HepG2 (cell line): ENCODE results near the gene HMCN2. TPM values are rescaled to one million over a fixed set of nuclear protein-coding genes. Genes with fewer than 3 reads are reported as not detected.

Source experiments
- ATAC-seq: fragments of 200-7000 bp; cut with Tn5 transposase; 3 replicates; pipeline ENCODE4 v1.9.1; 2020; ENCODE audit warnings: mild to moderate bottlenecking, moderate library complexity
- BruUV-seq: library from RNA; stranded (reverse); fragments of 400-500 nt; replicated peaks from 2 replicates; lab custom pipeline; 2021; lab: Mats Ljungman, UMichigan
- CTCF ChIA-PET: fragments of 300-600 bp; formaldehyde crosslinking; extraction: SDS; loops from one replicate; lab custom pipeline; 2021; ENCODE audit warnings: low total read pairs, inconsistent platforms, low intra/inter-chr PET ratio; lab: Yijun Ruan, JAX
- POLR2A ChIA-PET: fragments of 350-600 bp; sonication (Branson Sonifier 250); formaldehyde crosslinking; loops from one replicate; lab custom pipeline; 2020; ENCODE audit warnings: antibody characterized with exemption, inconsistent platforms; lab: Yijun Ruan, JAX
- DNase-seq: peaks from one replicate; pipeline ENCODE4 v3.0.0-alpha.2; 2015; ENCODE audit warnings: low spot score
- FAIRE-seq: peaks from 3 replicates; lab custom pipeline; 2011; peaks lifted over from hg19 to GRCh38; lab: Jason Lieb, UNC
- H2AFZ ChIP-seq: one replicate; pipeline ENCODE4 v1.6.1; 2011; ENCODE audit warnings: low read length, inconsistent platforms
- H3K27ac ChIP-seq: fragments of 300-600 bp; 3 replicates; pipeline ENCODE4 v1.8.0; 2011; ENCODE audit warnings: mixed run types, mild to moderate bottlenecking, mixed read lengths, low read length, inconsistent platforms; ENCODE audit not compliant: insufficient read depth; ENCODE audit errors: extremely low read length
- H3K27me3 ChIP-seq, 2 experiments: fragments of 200-600 bp in 1 of 2; 2 replicates in 1 of 2; 3 replicates in 1 of 2; pipeline versions ENCODE4 v1.6.0 to v1.8.0; 2011; ENCODE audit warnings: low read length in 2 of 2, mild to moderate bottlenecking in 2 of 2, moderate library complexity in 2 of 2, inconsistent platforms in 1 of 2; ENCODE audit not compliant: insufficient read depth in 2 of 2, control insufficient read depth in 1 of 2
- H3K36me3 ChIP-seq, 2 experiments: fragments of 200-600 bp in 1 of 2; replicated peaks in 1 of 2; 2 replicates in 1 of 2; 3 replicates in 1 of 2; pipeline versions ENCODE4 v1.5.1 to v1.8.0; 2011; ENCODE audit warnings: low read length in 2 of 2, inconsistent platforms in 1 of 2; ENCODE audit not compliant: insufficient read depth in 2 of 2, control insufficient read depth in 1 of 2
- H3K4me1 ChIP-seq: 2 replicates; pipeline ENCODE4 v1.5.1; 2012; ENCODE audit warnings: low read length, inconsistent platforms; ENCODE audit not compliant: insufficient read depth
- H3K4me2 ChIP-seq: 2 replicates; pipeline ENCODE4 v1.6.0; 2011; ENCODE audit warnings: low read depth, low read length, inconsistent platforms
- H3K4me3 ChIP-seq, 3 experiments: fragments of 200-600 bp in 1 of 3; sonication (generic), shearing (Covaris generic) in 1 of 3; replicated peaks in 1 of 3; 2 replicates each; pipeline ENCODE4 v1.5.1; 2011 to 2016; ENCODE audit warnings: low read length in 3 of 3, inconsistent platforms in 2 of 3, low read depth in 2 of 3, mild to moderate bottlenecking in 2 of 3, control low read depth in 1 of 3, mixed read lengths in 1 of 3; ENCODE audit not compliant: insufficient read depth in 1 of 3
- H3K79me2 ChIP-seq: one replicate; pipeline ENCODE4 v1.6.1; 2011; ENCODE audit warnings: low read length, inconsistent platforms; ENCODE audit not compliant: insufficient read depth
- H3K9ac ChIP-seq: 2 replicates; pipeline ENCODE4 v1.6.0; 2011; ENCODE audit warnings: mild to moderate bottlenecking, low read depth, low read length, inconsistent platforms; ENCODE audit not compliant: insufficient read depth
- H3K9me3 ChIP-seq: 2 replicates; pipeline ENCODE4 v1.5.1; 2012; ENCODE audit warnings: mild to moderate bottlenecking, low read length
- H4K20me1 ChIP-seq: 2 replicates; pipeline ENCODE4 v1.6.0; 2011; ENCODE audit warnings: inconsistent platforms, mild to moderate bottlenecking, low read length, moderate library complexity; ENCODE audit not compliant: insufficient read depth
- HNF4G ChIP-seq, 2 experiments: sonication (generic) in 1 of 2; formaldehyde crosslinking in 1 of 2; IDR thresholded peaks; 2 replicates each; pipeline versions ENCODE4 v1.4.0 to v1.6.1; 2011 to 2020; ENCODE audit warnings: borderline replicate concordance in 2 of 2, low read depth in 2 of 2, mild to moderate bottlenecking in 2 of 2, low read length in 1 of 2, missing genetic modification reagents in 1 of 2, moderate library complexity in 1 of 2
- HNRNPL ChIP-seq: fragments of 200-400 bp; formaldehyde crosslinking; IDR thresholded peaks from 2 replicates; pipeline ENCODE4 v1.6.1; 2017; ENCODE audit warnings: mild to moderate bottlenecking, low read depth, low read length
- PHF21A ChIP-seq: sonication (generic); formaldehyde crosslinking; IDR thresholded peaks from 2 replicates; pipeline ENCODE4 v1.5.0; 2020; ENCODE audit warnings: mild to moderate bottlenecking, missing genetic modification reagents
- PRDM4 ChIP-seq: sonication (generic); formaldehyde crosslinking; IDR thresholded peaks from 2 replicates; pipeline ENCODE4 v1.9.0; 2021; ENCODE audit warnings: missing genetic modification reagents, borderline replicate concordance
- SYNCRIP ChIP-seq: fragments of 200-400 bp; formaldehyde crosslinking; IDR thresholded peaks from 2 replicates; pipeline ENCODE4 v1.6.1; 2018; ENCODE audit warnings: mild to moderate bottlenecking, low read depth, low read length; ENCODE audit not compliant: insufficient read depth
- TOE1 ChIP-seq: sonication (generic); formaldehyde crosslinking; IDR thresholded peaks from 2 replicates; pipeline ENCODE4 v1.4.0; 2020; ENCODE audit warnings: mild to moderate bottlenecking, missing genetic modification reagents
- XRCC5 ChIP-seq: fragments of 200-400 bp; formaldehyde crosslinking; optimal IDR thresholded peaks from 2 replicates; pipeline ENCODE3; 2017; ENCODE audit warnings: mild to moderate bottlenecking, low read length
- ZBTB7B ChIP-seq: sonication (generic); formaldehyde crosslinking; IDR thresholded peaks from 2 replicates; pipeline ENCODE4 v1.4.0; 2020; ENCODE audit warnings: missing genetic modification reagents
- ZEB1 ChIP-seq: IDR thresholded peaks from 2 replicates; pipeline ENCODE4 v1.6.1; 2012; ENCODE audit warnings: mild to moderate bottlenecking, low read depth, inconsistent platforms; ENCODE audit not compliant: insufficient replicate concordance
- ZFP91 ChIP-seq: sonication (generic); formaldehyde crosslinking; IDR thresholded peaks from 2 replicates; pipeline ENCODE4 v1.9.0; 2022; ENCODE audit warnings: missing genetic modification reagents, mild to moderate bottlenecking, borderline replicate concordance
- ZFX ChIP-seq: sonication (generic); formaldehyde crosslinking; IDR thresholded peaks from 2 replicates; pipeline ENCODE4 v1.4.0; 2020; ENCODE audit warnings: mild to moderate bottlenecking, low read depth, missing genetic modification reagents, moderate library complexity
- ZNF451 ChIP-seq: sonication (generic); formaldehyde crosslinking; IDR thresholded peaks from 2 replicates; pipeline ENCODE4 v1.5.0; 2020; ENCODE audit warnings: mild to moderate bottlenecking, missing genetic modification reagents
- ZNF563 ChIP-seq: sonication (generic); formaldehyde crosslinking; IDR thresholded peaks from 2 replicates; pipeline ENCODE4 v1.8.0; 2022; ENCODE audit warnings: mild to moderate bottlenecking, moderate library complexity, missing genetic modification reagents
- ZNF574 ChIP-seq: sonication (generic); formaldehyde crosslinking; IDR thresholded peaks from 2 replicates; pipeline ENCODE4 v1.4.0; 2020; ENCODE audit warnings: missing genetic modification reagents
- ZNF776 ChIP-seq: sonication (generic); formaldehyde crosslinking; IDR thresholded peaks from 2 replicates; pipeline ENCODE4 v1.4.0; 2020; ENCODE audit warnings: mild to moderate bottlenecking, missing genetic modification reagents
- ZSCAN25 ChIP-seq: sonication (generic); formaldehyde crosslinking; IDR thresholded peaks from 2 replicates; pipeline ENCODE4 v1.8.0; 2022; ENCODE audit warnings: mild to moderate bottlenecking, missing genetic modification reagents
- WGBS: methylation state at CpG from one replicate; pipeline ENCODE4 v1.1.6; 2017; ENCODE audit warnings: low lambda C conversion rate; 5-methylcytosine and 5-hydroxymethylcytosine counted together
- in situ Hi-C: cut with HindIII; loops from 2 replicates; pipeline ENCODE4 v1.10.0; 2017; ENCODE audit warnings: low pct_unique_long_range_greater_than_20kb; ENCODE audit not compliant: extremely low pct_ligation_motif_present
- intact Hi-C: fragments of 100-400 bp; cut with micrococcal nuclease; formaldehyde crosslinking; loops from one replicate; pipeline ENCODE4 v1.10.0; 2022; ENCODE audit not compliant: unreplicated experiment
- polyA plus RNA-seq, 8 experiments: library from polyadenylated mRNA; depleted of rRNA in 3 of 8; stranded (reverse) in 7 of 8; unstranded in 1 of 8; fragments of >200 nt; fragmentation: Illumina TruSeq in 4 of 8; extraction: Trizol in 4 of 8; gene quantifications; 2 replicates each; pipeline versions ENCODE4 v1.2.1 to v1.2.3, GENCODE V29; 2011 to 2016; ENCODE audit warnings: low read depth in 4 of 8, missing spikeins in 1 of 8, mixed read lengths in 1 of 8; ENCODE audit not compliant: insufficient read depth in 1 of 8
- total RNA-seq, 5 experiments: library from RNA; depleted of rRNA; stranded (reverse); fragments of >200 nt; fragmentation: Illumina TruSeq; extraction: Trizol; gene quantifications; 2 replicates each; pipeline ENCODE4 v1.2.3, GENCODE V29; 2016; ENCODE audit warnings: low read depth in 1 of 5

The HMCN2 gene
- total and polyA plus RNA-seq, 2 of the 13 experiments (the other 11 are each of a cell fraction or from before 2014, with no cell fraction given): 0.09 TPM; not detected in 1

- Histone ChIP-seq H3K4me2 (peak overlapping the region; percentile 63), H3K9me3 (no peaks in the 10 kb centered on the region), H3K27me3 (peaks cover 5 to 43% of the 10 kb centered on the region in 2 experiments; a peak in 4 of 5 replicates), H4K20me1 (no peaks in the 10 kb centered on the region), H3K36me3 (no peaks in the 10 kb centered on the region), H3K9ac (0 out of 2 replicates have a peak overlapping the region, but pooled peaks have one; percentile 9), H2AFZ (no peak overlapping the region), H3K4me3 (peak overlapping the region in 2 of 3 experiments; percentile 24 to 49; a peak in 1 of 6 replicates), H3K27ac (no peak overlapping the region), H3K4me1 (peaks cover 35% of the 10 kb centered on the region), H3K79me2 (no peaks in the 10 kb centered on the region)
- intact Hi-C loops: no loop called here
- ChIA-PET CTCF (no interaction called here), POLR2A (interaction anchor here (1.0 kb wide), 1 partner anchor 20 kb away, joined by 3 read pairs; no protein-coding TSS in a partner anchor)
- in situ Hi-C loops: no loop called here
- peak; percentile 72 for ATAC-seq
- no TSS peak for BruUV-seq
- no peak for FAIRE-seq
- DNase-seq: no peak
- WGBS: 16% methylated on average over 11 of the region's 21 CpGs
- TF ChIP-seq TOE1 (no peak), ZEB1 (peak; percentile 44), ZNF574 (0 out of 2 replicates have a peak, but pooled peaks have one; percentile 21), ZFP91 (CRISPR knock-in tag) (peak; percentile 66; the same call in 1 of the 2 replicates), ZFX (CRISPR knock-in tag) (peak; percentile 81), ZNF451 (CRISPR knock-in tag) (0 out of 2 replicates have a peak, but pooled peaks have one; percentile 22), PHF21A (CRISPR knock-in tag) (0 out of 2 replicates have a peak, but pooled peaks have one; percentile 48), SYNCRIP (no peak), XRCC5 (peak; percentile 39), ZBTB7B (CRISPR knock-in tag) (peak; percentile 59; the same call in 1 of the 2 replicates), ZSCAN25 (peak; percentile 99), ZNF563 (CRISPR knock-in tag) (no peak), HNRNPL (0 out of 2 replicates have a peak, but pooled peaks have one; percentile 51), PRDM4 (CRISPR knock-in tag) (no peak), HNF4G (IDR thresholded peaks at IDR 0.05; ENCODE audit: borderline replicate concordance, low read depth, low read length) (peak; percentile 79), HNF4G (CRISPR knock-in tag; IDR thresholded peaks at IDR 0.05; ENCODE audit: borderline replicate concordance, low read depth) (no peak), ZNF776 (0 out of 2 replicates have a peak, but pooled peaks have one; percentile 33)
These were observed 160.3 kb downstream of the HMCN2 start for GRCh38 chr9:130425741-130426466.
